Epithelial cell of esophagus (primary cell): ENCODE results near the gene QPRT.
A peak's percentile ranks its signal among the peaks of the same experiment; 100 is the strongest.
"Not testable (repeated sequence)": the region's sequence is repeated elsewhere in the genome, so short reads cannot be mapped to it uniquely, and the experiment has no call there.

Source experiments
- DNase-seq: peaks from one replicate; pipeline ENCODE4 v3.0.0; 2010; ENCODE audit warnings: low read depth
- H3K4me3 ChIP-seq: 2 replicates; pipeline ENCODE4 v1.5.1; 2011; ENCODE audit warnings: mild to moderate bottlenecking, low read length, control low read depth
- CTCF ChIP-seq: IDR thresholded peaks from 2 replicates; pipeline ENCODE4 v1.5.1; 2011; ENCODE audit warnings: low read depth, mild to moderate bottlenecking, low read length, control low read depth, inconsistent platforms; ENCODE audit not compliant: insufficient read depth; ENCODE audit errors: missing control alignments

The QPRT gene

DNA sequence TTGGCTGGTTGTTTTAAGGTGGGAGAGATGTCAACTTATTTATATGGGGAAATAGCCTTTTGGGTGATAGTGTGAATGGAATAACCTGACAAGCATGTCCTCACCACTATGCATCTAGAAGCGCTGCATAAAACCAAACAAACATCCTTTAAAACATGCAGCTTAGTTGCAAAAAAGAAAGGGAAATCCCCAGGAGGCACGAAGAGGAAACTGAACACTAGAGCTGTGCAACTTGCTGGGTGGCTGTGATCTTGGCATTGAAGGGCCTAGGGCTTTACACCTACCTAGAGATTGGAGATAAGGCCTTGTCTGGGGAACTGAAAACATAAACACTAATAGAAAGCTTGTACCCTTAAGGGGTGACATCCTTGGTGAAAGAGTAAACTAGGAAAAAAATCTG lies 59.5 kb downstream of the QPRT start:
- H3K4me3 ChIP-seq = no peak overlapping the region
- DNase-seq = peak; percentile 15
- TF ChIP-seq CTCF = no peak

- not testable (repeated sequence) for DNase-seq, H3K4me3 ChIP-seq
Observed at GRCh38 chr16:29739927-29740629, 61.1 kb downstream of the QPRT start.

DNA sequence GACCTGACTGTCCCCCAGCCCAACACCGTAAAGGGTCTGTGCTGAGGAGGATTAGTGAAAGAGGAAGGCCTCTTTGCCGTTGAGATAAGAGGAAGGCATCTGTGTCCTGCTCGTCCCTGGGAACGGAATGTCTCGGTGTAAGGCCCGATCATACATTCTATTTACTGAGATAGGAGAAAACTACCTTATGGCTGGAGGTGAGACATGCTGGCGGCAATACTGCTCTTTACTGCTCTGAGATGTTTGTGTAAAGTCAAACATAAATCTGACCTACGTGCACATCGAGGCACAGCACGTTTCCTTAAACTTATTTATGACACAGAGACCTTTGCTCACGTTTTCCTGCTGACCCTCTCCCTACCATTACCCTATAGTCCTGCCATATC lies 61.6 kb downstream of the QPRT start:
- not testable (repeated sequence) for DNase-seq, H3K4me3 ChIP-seq

DNA sequence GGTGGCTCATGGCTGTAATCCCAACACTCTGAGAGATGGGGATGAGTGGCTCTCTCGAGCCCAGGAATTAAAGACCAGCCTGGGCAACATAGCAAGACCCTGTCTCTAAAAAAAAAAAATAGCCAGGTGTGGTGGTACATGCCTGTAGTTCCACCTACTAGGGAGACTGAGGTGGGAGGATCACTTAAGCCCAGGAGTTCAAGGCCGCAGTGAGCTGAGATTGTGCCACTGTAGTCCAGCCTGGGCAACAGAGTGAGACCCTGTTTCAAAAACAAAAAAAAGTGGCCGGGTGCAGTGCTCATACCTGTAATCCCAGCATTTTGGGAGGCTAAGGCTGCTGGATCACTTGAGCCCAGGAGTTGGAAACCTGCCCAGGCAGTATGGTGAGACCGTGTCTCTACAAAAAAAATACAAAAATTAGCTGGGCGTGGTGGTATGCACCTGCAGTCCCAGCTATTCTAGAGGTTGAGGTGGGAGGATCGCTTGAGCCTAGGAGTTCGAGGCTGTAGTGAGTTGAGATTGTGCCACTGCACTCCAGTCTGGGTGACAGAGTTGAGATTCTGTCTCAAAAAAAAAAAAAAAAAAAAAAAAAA lies 63.8 kb downstream of the QPRT start:
- no peak for DNase-seq
- TF ChIP-seq CTCF = no peak
- no peak overlapping the region for H3K4me3 ChIP-seq

- no peak for TF ChIP-seq CTCF
- no peak for DNase-seq
- H3K4me3 ChIP-seq = no peak overlapping the region
Observed at GRCh38 chr16:29743475-29743826, 64.5 kb downstream of the QPRT start.

- no peak overlapping the region for H3K4me3 ChIP-seq
- DNase-seq = no peak
Observed at GRCh38 chr16:29743827-29744531, 65.0 kb downstream of the QPRT start.

DNA sequence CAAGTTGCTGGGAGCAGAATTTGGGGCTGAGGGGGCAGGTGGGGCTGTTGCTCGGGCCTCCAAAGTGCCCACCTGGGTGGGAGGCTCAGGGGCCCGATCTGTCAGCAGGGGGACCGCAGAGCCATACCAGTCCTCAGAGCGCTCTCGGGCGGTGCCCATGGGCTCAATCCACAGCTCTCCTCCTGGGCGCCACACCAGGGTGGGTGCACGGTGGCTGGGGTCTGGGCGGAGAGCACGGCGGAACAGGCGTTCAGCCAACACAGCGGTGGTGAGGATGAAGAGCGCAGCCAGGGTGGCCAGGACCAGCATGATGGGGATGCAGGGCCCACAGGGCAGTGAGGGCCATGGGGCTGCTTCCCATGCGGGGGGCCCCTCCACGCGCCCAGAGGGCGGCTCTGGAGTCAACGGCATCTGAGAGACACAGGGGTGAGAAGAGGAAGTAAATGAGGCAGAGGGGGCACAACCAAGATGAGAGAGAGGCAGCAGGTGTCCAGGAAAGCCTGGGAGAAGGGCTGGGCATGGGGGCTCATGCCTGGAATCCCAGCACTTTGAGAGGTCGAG lies 65.6 kb downstream of the QPRT start:
- no peak overlapping the region for H3K4me3 ChIP-seq
- no peak for TF ChIP-seq CTCF

More at GRCh38 chr16:29743827-29744531, 65.0 kb downstream of the QPRT start:
- no peak for TF ChIP-seq CTCF

More for the DNA sequence above, 65.6 kb downstream of the QPRT start:
- no peak for DNase-seq
